DND-41 (cell line): ENCODE measurements around the gene SYNE1.

Experiments used
- EZH2 ChIP-seq: IDR thresholded peaks from 3 replicates; pipeline ENCODE4 v1.6.1; 2012; ENCODE audit warnings: borderline replicate concordance, low read depth, mild to moderate bottlenecking, moderate library complexity, low read length, inconsistent platforms; ENCODE audit not compliant: severe bottlenecking
- TF ChIP-seq, protein P1 (sequence below): IDR thresholded peaks from 2 replicates; pipeline ENCODE4 v1.5.1; 2012; ENCODE audit warnings: borderline replicate concordance, low read length, moderate library complexity, mild to moderate bottlenecking; ENCODE audit not compliant: poor library complexity, severe bottlenecking; ENCODE audit errors: extremely low read depth

DNA sequence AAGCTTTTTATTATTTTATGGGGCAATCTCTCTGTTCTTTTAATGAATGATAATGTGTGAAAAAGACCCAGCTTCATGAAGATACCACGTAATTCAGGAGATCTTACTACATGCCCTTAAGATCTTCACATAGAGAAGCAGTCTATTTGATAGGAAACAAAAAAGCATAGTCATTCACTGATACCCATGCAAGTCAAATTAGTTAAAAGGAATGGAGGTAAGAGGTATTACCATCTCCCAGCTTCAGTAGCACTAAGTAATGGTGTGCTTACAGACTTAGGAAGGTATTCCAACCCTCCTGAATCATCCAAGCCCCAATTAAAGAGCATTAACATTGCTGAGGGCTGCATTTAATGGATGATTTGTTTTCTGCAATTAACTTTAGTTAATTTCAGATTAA lies 364.7 kb downstream of the SYNE1 start:
- TF ChIP-seq, protein P1, sequence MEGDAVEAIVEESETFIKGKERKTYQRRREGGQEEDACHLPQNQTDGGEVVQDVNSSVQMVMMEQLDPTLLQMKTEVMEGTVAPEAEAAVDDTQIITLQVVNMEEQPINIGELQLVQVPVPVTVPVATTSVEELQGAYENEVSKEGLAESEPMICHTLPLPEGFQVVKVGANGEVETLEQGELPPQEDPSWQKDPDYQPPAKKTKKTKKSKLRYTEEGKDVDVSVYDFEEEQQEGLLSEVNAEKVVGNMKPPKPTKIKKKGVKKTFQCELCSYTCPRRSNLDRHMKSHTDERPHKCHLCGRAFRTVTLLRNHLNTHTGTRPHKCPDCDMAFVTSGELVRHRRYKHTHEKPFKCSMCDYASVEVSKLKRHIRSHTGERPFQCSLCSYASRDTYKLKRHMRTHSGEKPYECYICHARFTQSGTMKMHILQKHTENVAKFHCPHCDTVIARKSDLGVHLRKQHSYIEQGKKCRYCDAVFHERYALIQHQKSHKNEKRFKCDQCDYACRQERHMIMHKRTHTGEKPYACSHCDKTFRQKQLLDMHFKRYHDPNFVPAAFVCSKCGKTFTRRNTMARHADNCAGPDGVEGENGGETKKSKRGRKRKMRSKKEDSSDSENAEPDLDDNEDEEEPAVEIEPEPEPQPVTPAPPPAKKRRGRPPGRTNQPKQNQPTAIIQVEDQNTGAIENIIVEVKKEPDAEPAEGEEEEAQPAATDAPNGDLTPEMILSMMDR, result no peak
- TF ChIP-seq EZH2, result no peak
